GM18873 (cell line): ENCODE results near the gene CNP.
"Not testable (repeated sequence)": the region's sequence is repeated elsewhere in the genome, so short reads cannot be mapped to it uniquely, and the experiment has no call there.

Experiments
- ATAC-seq: cut with Tn5 transposase; IDR thresholded peaks from one replicate; pipeline ENCODE4 v1.9.1; 2021; ENCODE audit warnings: mild to moderate bottlenecking, moderate library complexity, moderate number of reproducible peaks; ENCODE audit not compliant: unreplicated experiment, low FRiP score

The CNP gene

GRCh38 chr17:42000413-42001133, 34.0 kb downstream of the CNP start:
- no peak for ATAC-seq

GRCh38 chr17:42001729-42002128, 35.1 kb downstream of the CNP start:
- ATAC-seq = no peak

DNA sequence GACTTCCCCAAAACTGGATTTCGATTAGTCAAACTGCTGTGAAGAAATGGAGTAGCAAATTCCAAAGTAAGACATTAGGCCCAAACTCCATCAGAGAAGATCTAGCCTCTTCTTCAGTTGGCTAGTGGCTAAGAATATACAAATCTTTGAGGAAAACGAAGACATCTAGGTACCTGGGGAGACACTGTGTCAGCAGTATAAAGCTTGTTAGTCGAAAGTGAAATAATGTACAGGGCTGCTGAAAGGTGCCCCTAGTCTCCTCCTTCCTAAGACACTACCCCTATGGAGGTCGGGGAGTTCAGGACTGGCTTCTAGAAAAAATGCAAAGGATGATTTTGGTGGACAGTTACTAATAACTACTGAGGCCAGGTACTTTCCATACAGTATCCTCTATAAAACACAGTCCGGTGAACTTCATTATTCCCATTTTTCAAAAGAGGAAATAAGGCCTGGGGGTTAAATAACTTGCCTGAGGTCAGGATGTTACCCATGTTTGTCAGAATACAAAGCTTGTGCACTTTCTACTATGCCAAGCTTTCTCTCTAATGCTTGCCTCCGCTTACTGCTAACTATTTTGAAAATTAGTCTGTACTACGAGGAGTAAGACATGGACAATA, 35.7 kb downstream of the CNP start:
- no peak for ATAC-seq

- no peak for ATAC-seq
These were observed 36.3 kb downstream of the CNP start for GRCh38 chr17:42002792-42003301.

DNA sequence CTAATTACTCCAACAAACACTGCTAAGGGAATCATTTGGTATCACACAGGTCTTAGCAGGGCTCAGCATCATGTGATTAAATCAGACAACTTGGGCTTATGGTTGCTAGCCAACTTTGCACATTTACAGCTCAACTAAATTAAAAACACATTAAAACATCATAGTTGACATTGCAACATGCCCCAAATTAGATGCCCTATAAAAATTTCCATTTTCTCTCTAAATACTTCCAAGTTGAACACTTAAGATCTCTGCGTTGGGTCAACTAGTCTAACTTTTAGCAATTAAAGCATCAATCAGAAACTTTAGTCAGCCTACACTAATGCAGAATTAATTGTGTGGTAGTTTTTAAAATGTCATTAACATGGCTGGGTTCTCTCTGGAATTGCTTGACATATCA, 38.6 kb downstream of the CNP start:
- ATAC-seq = no peak

DNA sequence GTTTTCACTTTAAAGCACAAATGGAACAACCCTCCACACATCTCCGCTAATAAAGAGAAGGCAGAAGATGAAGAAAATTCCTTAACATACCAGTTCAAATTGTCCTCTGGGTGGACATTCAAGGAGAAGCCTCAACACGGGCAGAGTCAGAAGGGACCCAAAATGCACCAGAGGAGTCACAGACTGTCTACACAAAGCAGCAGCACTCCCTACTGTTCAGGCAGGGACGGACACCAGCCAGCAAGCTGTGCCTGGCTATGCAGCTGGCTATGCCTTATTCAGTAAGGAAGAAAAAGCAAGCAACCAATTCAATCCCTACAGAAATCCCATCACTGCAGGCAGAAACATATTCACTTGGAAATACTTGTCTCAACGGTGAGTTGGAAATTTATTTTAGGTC, 42.6 kb downstream of the CNP start:
- ATAC-seq = no peak

GRCh38 chr17:42010266-42010680, 43.7 kb downstream of the CNP start:
- ATAC-seq = not testable (repeated sequence)

DNA sequence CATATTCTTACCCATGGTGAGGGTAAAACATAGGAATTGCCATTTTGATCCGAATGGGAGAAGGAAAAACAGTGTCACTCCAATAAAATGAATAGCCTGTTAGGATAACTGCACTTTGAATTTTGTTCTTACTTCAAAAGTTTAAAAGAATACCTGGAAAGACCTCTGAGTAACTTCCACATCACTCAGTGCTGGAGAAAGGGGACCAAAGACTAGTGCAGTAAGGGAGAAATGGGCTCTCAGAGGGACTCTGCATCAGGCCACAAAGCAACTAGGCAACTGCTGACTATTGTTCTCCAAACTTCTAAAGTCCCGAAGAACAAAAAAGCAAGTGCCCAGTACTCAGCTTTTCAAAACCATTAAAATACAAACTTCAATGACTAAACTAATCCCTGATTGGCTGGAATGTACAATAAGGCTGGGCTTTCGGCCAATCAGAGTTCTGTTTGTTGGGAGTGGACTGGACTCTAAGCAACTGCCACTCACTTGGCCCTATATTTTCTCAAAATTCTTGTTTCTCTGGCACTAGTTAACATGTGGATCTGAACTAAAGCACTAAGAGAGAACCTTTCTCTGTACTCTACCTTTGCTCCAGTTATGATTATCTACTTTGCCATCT, 44.4 kb downstream of the CNP start:
- ATAC-seq = no peak

- not testable (repeated sequence) for ATAC-seq
These were observed 45.8 kb downstream of the CNP start for GRCh38 chr17:42012363-42012762.

DNA sequence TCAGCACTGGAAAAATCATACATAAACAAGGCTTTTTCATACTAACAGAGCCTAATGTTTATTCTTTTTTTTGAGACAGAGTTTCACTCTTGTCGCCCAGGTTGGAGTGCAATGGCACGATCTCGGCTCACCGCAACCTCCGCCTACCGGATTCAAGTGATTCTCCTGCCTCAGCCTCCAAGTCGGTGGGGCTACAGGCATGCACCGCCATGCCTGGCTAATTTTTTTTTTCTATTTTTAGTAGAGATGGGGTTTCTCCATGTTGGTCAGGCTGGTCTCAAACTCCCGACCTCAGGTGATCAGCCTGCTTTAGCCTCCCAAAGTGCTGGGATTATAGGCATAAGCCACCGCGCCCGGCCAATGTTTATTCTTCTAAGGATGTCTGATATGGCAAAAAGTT, 47.1 kb downstream of the CNP start:
- ATAC-seq = not testable (repeated sequence)

DNA sequence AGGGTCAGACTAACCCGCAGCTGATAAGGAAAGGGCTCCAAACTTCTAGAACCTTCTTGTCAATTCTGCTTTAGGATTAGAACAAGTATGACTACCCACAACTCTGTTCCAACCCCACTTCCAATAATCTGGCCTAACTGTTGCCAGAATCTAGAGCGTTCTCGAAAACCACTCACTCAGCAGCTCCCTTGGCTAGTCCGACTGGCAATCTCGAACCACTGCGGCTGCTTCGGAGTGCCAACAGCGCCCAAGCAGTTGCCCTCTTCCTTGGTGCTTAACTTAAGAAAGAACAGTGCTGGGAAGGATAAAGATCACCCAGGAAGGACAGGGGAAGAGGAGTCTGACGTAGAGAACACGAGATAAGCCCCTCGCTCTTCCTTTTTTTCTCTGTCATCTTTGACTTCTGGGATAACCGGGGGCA, 49.8 kb downstream of the CNP start:
- ATAC-seq = no peak

DNA sequence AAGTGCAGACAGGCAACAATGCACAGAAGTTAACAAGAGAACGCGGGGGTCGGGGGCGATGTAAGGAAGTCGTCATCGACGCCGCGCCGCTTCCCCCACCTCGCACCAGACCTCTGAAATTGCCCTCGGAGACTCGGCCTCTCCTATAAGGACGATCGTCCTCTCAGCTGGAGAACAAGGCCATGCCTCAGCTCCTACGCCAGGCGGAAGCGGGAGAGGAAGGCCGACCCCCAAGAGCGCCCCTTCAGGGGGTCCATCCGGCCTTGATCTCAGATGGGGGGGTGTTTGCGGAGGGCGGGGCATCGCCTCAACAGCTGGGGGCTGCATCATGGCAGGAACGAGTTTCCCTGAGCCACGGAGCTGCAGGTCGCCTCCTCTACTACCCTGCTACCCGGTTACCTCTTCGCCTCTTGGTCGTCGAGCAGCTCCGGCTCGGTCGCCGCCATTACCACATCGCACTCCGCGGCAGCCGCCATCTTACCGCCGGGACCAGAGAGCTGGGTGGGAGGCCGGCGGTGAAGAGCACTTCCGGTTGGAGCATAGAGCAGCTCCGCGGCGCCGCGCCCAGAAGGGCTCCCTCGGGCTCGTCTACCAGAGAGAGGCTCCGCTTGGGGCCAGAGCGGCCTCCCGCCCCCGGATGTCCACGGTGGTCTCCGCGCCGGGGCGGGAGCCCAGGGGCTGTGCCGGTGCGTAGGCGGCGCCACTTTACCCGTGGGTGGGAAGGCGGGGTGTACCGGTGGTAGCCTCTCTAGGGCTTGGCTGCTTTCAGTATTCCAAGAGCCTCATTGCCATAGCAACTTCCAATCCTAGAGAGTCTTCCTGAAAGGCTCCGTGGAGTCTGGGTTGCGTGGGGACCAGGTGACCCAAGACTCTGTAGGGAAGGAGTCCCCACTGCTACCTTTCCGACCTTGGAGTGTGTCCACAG, 50.6 kb downstream of the CNP start, which contains the start of gene DNAJC7:
TSS of gene DNAJC7 (minus strand) at position 499 of the 925 bp plus-strand sequence. CDS start at position 476, 23 bp downstream.
- peak; percentile 67 for ATAC-seq

GRCh38 chr17:42017866-42018200, 51.2 kb downstream of the CNP start:
- no peak for ATAC-seq

DNA sequence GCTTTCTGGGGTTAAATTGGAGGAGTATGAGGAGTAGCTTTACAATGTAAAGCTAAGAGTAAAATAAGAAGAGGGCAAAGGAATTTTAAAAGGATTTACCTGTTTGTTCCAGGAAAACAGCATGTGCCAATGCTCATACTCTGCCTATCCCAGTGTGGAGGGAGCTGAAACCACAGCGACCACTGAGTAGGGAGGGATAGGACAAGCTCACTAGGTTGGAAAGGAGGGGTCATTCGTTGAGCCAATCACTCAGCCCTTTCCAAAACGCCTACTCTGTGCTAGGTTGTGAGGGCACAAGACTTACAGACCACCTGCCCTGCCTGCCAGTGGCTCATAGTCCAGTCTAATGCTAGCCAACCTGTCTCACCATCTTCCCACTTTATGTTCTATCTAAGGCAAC, 51.7 kb downstream of the CNP start:
- ATAC-seq = no peak

DNA sequence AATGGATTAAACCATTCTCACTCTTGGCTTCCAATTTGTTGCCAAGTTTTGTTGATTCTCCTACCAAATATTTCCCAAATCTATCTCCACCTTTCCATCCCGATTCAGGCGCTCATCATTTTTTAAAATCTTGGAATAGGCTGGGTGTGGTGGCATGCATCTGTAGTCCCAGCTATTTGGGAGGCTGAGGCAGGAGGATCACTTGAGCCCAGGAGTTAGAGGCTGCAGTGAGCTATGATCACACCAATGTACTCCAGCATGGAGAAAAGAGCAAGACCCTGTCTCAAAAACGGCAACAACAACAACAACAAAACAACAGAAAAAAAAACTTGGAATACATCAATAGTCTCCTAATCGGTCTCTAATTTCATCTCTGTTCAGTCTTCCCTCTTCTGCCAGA, 52.4 kb downstream of the CNP start:
- ATAC-seq = no peak

DNA sequence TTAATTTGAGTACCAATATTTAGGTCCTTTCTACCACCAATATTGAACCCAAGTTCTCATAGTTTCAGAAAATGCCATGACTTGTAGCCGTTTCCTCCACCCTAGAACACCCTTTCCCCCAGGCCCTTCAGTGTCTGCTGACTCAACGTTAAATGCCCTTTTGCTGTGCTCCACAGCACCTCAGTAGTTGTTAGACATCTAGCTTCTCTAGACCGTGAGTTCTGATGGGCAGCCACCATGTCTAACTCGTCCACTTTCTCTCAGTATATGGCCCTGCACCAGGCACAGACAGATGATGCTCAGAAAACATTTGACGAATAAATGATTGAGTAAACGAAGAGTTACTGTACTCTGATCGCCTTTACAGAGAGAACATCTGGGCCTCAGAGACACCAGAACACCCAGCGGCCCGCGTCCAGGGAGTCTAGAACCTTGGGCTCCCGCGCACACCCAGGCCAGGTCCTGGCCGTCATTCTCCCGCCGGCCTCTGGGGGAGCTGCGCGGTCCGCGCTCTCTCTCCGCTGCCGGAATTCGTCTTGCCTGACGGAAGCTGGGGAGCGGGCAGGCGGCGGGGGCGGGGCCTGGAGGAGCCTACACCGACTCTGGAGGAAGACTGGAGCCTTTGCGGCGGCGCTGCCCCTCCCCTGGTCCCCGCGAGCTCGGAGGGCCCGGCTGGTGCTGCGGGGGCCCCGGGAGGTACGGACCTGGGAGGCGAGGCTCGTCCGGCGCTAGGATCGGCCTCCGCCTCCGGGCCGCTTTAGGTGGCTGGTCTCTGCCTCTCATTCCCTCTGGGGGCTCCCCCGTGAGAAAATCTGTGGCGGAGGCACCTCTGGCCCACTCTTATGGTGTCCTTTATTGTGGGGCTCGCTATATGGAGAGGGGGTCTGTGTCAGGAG, 53.2 kb downstream of the CNP start, which contains the start of gene NKIRAS2:
TSS of gene NKIRAS2 (plus strand) at position 582 of the 896 bp plus-strand sequence. CDS start 1,488 bp downstream, outside the sequence.
- ATAC-seq = no peak

- ATAC-seq = not testable (repeated sequence)
These were observed 54.2 kb downstream of the CNP start for GRCh38 chr17:42020845-42021244.

GRCh38 chr17:42023524-42024349, 57.1 kb downstream of the CNP start:
- no peak for ATAC-seq
